Right lobe of liver (tissue), 4 donors: ENCODE measurements around the gene ACVR1.

Source experiments
- POLR2A ChIP-seq: fragments of 450-650 bp; IDR thresholded peaks from one replicate; pipeline ENCODE4 v1.6.1; 2017; ENCODE audit warnings: antibody characterized with exemption, mild to moderate bottlenecking
- TF ChIP-seq, protein P1 (sequence below), 4 donors: fragments of 200-600 bp in 3 of 4; fragments of 450-650 bp in 1 of 4; IDR thresholded peaks; one replicate each; pipeline versions ENCODE4 v1.5.1 to v1.8.0; 2016 to 2022; ENCODE audit warnings: antibody characterized with exemption in 4 of 4, mild to moderate bottlenecking in 2 of 4
- donor health status: DM: no; HTN: no; CAD: no.
- donor health status: DM: no; HTN: no; CAD: no.
- donor health status: DM: no; HTN: yes; CAD: no.

DNA sequence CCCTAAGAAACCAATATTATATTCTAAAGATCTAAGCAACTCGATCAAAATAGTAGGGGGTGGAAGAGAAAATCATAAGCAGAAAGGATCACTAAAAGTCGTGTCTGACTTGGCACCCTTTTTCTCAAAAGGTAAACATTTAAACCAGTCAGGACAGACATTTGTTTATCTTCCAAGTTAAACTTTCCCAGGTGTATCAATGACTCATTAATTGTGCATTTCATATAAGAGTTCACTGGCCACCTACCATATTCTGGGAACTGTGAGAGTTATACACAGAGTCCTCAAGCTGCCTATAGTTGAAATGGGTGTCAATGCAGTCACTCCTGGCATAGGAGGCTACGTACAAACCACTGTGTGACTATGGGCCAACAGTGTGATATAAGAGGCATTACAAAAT lies 4.8 kb upstream of the ACVR1 start:
- TF ChIP-seq, protein P1, sequence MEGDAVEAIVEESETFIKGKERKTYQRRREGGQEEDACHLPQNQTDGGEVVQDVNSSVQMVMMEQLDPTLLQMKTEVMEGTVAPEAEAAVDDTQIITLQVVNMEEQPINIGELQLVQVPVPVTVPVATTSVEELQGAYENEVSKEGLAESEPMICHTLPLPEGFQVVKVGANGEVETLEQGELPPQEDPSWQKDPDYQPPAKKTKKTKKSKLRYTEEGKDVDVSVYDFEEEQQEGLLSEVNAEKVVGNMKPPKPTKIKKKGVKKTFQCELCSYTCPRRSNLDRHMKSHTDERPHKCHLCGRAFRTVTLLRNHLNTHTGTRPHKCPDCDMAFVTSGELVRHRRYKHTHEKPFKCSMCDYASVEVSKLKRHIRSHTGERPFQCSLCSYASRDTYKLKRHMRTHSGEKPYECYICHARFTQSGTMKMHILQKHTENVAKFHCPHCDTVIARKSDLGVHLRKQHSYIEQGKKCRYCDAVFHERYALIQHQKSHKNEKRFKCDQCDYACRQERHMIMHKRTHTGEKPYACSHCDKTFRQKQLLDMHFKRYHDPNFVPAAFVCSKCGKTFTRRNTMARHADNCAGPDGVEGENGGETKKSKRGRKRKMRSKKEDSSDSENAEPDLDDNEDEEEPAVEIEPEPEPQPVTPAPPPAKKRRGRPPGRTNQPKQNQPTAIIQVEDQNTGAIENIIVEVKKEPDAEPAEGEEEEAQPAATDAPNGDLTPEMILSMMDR (IDR thresholded peaks at IDR 0.05), result no peak
- TF ChIP-seq POLR2A, result no peak
